Right cardiac atrium (tissue), 5 donors: Measurements from ENCODE around the gene GAS7. TPM values are rescaled to one million over a fixed set of nuclear protein-coding genes. Genes with fewer than 3 reads are reported as not detected.
A peak's percentile ranks its signal among the peaks of the same experiment; 100 is the strongest.

ENCODE experiments used
- ATAC-seq, 2 donors: fragments of 200-7000 bp; cut with Tn5 transposase; one replicate each; pipeline versions ENCODE4 v1.8.0 to v1.9.1; 2020; ENCODE audit warnings: moderate library complexity in 2 of 2, mild to moderate bottlenecking in 1 of 2
- DNase-seq, 3 donors: peaks; one replicate each; pipeline ENCODE4 v3.0.0-alpha.2; 2020
- H3K27ac ChIP-seq: one replicate; pipeline ENCODE4 v1.5.1; 2013; ENCODE audit warnings: mild to moderate bottlenecking, low read length, control low read depth, moderate library complexity
- H3K27me3 ChIP-seq: one replicate; pipeline ENCODE4 v1.6.1; 2013; ENCODE audit not compliant: control insufficient read depth, insufficient read depth
- H3K4me1 ChIP-seq: one replicate; pipeline ENCODE4 v1.6.1; 2013; ENCODE audit warnings: low read length; ENCODE audit not compliant: control insufficient read depth, insufficient read depth
- H3K4me3 ChIP-seq: one replicate; pipeline ENCODE4 v1.5.1; 2013; ENCODE audit warnings: low read length, control low read depth
- H3K9me3 ChIP-seq: one replicate; pipeline ENCODE4 v1.6.1; 2013; ENCODE audit warnings: low read length; ENCODE audit not compliant: control insufficient read depth
- WGBS: extraction: QIAGEN DNeasy Blood & Tissue Kit; methylation state at CpG from one replicate; pipeline ENCODE4 v1.1.7; 2013; 5-methylcytosine and 5-hydroxymethylcytosine counted together
- intact Hi-C, 4 donors: fragments of 100-400 bp; cut with DNase I; formaldehyde crosslinking; loops; one replicate each; pipeline versions ENCODE4 v1.11.0 to v1.14.0; 2022 to 2023
- polyA plus RNA-seq: library from polyadenylated mRNA; stranded (reverse); fragments of 200-250 nt; gene quantifications from one replicate; pipeline ENCODE4 v1.2.3, GENCODE V29; 2013
- total RNA-seq, 4 donors: library from RNA; stranded (reverse); fragmentation: NEBNext Ultra II Directional; extraction: Animal tissue kit (Norgen Biotek cat#: 25700); gene quantifications; one replicate each; pipeline ENCODE4 v1.2.1, GENCODE V29; 2021
- donor health status: healthy with polysubstance abuse.
- donor health status: DM: no; HTN: yes; CAD: no.
- donor health status: DM: no; HTN: no; CAD: no.
- donor health status: DM: no; HTN: yes; CAD: no; lungs with severe emphysema.
- donor health status: DM: yes; HTN: yes; CAD: no.

Gene GAS7
- total and polyA plus RNA-seq, 5 donors, result 40.3 to 200 (median 113) TPM

DNA sequence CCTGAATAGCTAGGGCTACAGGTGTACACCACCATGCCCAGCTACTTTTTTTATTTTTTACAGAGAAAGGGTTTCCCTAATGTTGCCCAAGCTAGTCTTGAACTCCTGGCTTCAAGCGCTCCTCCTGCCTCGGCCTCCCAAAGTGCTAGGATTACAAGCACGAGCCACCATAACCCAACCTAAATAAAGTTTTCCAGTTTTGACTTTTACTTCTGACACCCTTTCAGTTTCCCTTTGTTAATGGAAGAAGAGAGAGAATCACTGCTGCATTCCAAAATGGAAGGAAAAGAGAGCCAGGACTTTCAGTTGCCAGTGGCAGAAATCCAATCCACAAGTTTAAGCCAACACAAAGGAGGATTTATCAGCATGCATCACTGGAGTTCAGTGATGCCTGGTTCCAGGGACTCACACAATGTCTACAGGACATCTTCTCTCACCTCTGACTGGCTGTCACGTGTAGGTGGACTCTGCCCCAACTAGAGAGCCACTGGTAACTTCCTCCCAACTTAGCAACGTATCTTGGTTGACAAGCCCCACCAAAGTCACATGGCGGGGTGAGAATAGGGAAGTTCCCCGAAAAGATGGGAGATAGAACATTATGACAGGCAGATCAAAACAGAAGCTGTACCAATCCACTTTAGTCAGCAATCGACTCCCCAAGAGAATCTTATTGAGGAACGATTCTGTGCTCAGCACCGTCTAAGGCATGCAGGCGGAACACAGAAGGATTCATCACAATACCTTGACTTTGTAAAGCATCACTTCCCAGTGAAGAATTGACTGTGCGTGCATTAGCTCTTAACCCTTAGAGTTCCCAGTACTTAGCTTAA is 46.5 kb downstream of the GAS7 start:
- no peaks in the 10 kb centered on the region for H3K4me1 ChIP-seq
- whole genome bisulfite sequencing, result 61% methylated on average over 12 of the region's 12 CpGs
- peak in 1 of 3 donors; percentile 18 for DNase-seq
- H3K9me3 ChIP-seq, result no peaks in the 10 kb centered on the region
- ATAC-seq, result peak; percentile 30 to 49
- no peak overlapping the region for H3K27ac ChIP-seq
- H3K27me3 ChIP-seq, result no peaks in the 10 kb centered on the region
- no peak overlapping the region for H3K4me3 ChIP-seq
- intact Hi-C loops, result no loop called here

DNA sequence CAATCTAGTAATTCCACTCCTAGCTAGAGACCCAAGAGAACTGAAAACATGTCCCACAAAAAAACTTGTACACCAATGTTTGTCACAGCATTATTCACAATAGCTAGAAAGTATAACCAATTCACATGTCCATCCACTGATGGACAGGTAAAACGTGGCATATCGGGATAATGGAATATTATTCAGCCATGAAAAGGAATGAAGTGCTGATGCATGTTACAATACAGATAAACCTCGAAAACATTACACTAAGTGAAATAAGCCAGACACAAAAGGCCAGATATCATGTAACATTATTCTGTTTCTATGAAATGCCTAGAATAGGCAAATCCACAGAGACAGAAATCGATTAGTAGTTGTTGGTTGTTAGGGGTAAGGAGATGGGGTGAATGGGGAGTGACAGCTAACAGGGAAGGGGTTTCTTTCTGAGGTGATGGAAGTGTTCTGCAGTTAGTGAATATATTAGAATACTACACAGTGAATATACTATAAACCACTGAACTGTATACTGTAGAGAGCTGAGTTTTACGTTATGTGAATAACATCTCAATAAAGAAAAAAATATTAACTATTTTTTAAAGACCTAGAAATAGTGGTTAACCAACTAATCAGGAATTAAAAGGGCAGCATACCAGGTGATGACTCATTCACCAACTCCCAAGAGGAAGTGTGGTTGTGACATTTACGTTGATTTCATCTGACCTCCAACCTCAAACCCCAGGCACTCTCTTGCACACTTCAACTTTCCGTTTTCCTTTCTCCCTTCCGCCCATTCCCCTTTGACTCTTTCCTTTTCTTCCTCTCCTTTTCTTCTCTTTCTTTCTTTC is 48.6 kb downstream of the GAS7 start:
- intact Hi-C loops, result no loop called here
- peak in 1 of 2 donors; percentile 69 for ATAC-seq
- no peak for DNase-seq
- WGBS, result 65% methylated on average over 8 of the region's 8 CpGs
- no peak overlapping the region for H3K27ac ChIP-seq
- no peaks in the 10 kb centered on the region for H3K4me1 ChIP-seq
- H3K27me3 ChIP-seq, result no peaks in the 10 kb centered on the region
- H3K9me3 ChIP-seq, result no peaks in the 10 kb centered on the region
- no peak overlapping the region for H3K4me3 ChIP-seq

GRCh38 chr17:10147761-10148415 is 50.5 kb downstream of the GAS7 start:
- Histone ChIP-seq H3K4me3 (no peak overlapping the region), H3K27me3 (no peaks in the 10 kb centered on the region), H3K27ac (no peak overlapping the region), H3K4me1 (no peaks in the 10 kb centered on the region), H3K9me3 (no peaks in the 10 kb centered on the region)
- 79% methylated on average over 8 of the region's 8 CpGs for WGBS
- DNase-seq (no peak), ATAC-seq (no peak)
- intact Hi-C loops, result no loop called here

DNA sequence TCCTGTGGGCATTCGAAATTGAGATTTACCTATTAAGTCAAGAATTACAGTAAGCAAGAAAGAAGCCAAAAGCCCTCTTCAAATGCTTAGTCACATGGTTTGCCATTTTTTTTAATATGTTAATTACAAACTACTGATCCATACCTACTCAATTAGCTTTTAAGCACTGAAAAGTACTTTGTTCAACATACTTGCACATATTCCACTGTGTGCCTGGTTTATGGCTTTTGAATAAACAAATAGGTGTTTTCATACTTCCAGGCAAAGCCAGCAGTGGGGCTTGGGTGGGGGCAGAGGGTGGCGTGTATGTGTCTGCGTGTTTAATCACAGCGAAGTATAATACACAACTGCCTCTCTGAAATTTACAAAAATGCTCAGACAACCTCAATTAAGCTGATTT is 51.4 kb downstream of the GAS7 start:
- ATAC-seq, result no peak
- Histone ChIP-seq H3K27ac (no peak overlapping the region), H3K27me3 (no peaks in the 10 kb centered on the region), H3K9me3 (no peaks in the 10 kb centered on the region), H3K4me1 (no peaks in the 10 kb centered on the region), H3K4me3 (no peak overlapping the region)
- intact Hi-C loops, result no loop called here
- WGBS, result 87% methylated on average over 4 of the region's 4 CpGs
- DNase-seq, result no peak

DNA sequence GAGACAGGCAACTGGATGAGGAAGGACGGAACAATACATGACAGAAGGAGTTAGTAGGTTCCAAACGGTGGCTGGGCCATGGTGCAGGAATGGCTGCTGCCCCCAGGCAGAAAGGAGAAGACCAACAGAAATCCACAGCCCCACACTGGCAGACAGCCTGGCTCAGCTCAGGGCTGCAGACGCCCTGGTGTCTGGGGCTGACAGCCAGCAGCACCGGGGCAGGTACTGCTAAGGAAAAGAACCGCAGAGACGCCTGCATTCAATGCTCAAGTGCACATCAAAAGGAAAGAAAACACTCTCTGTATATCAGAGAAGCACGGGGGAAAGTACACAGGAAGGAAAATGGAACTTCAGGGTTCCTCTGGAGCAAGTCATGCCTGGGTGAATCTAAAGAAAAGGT is 53.4 kb downstream of the GAS7 start:
- Histone ChIP-seq H3K4me3 (no peak overlapping the region), H3K9me3 (no peaks in the 10 kb centered on the region), H3K4me1 (no peaks in the 10 kb centered on the region), H3K27me3 (no peaks in the 10 kb centered on the region), H3K27ac (no peak overlapping the region)
- intact Hi-C loops, result no loop called here
- no peak for DNase-seq
- WGBS, result 57% methylated on average over 7 of the region's 7 CpGs
- ATAC-seq, result peak; percentile 10 to 35

GRCh38 chr17:10144456-10144855 is 54.0 kb downstream of the GAS7 start:
- Histone ChIP-seq H3K4me1 (no peaks in the 10 kb centered on the region), H3K9me3 (no peaks in the 10 kb centered on the region), H3K4me3 (no peak overlapping the region), H3K27me3 (no peaks in the 10 kb centered on the region), H3K27ac (no peak overlapping the region)
- ATAC-seq, result no peak
- 91% methylated on average over 6 of the region's 6 CpGs for WGBS
- intact Hi-C loops, result no loop called here
- DNase-seq, result no peak

DNA sequence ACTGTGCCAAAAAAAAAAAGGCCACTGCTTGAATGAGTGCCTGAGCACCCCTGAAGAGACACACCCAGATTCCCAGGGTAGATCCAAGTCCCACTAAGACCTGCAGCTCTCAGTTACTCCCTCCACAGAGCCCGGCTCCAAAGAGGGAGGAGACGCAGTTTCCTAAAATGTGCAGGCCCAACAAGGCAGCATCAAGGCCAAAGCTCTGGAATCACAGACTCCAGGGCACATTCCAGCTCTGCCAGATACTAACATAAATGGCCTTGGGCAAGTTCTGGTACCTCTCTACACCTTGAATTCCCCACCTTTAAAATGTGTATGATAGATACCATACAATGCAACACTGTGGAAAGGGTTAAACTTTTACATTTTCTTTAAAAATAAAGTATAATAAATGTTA is 57.0 kb downstream of the GAS7 start:
- H3K27me3 ChIP-seq, result no peaks in the 10 kb centered on the region
- H3K4me3 ChIP-seq, result no peak overlapping the region
- ATAC-seq (no peak), DNase-seq (no peak)
- H3K4me1 ChIP-seq, result peaks cover 2% of the 10 kb centered on the region
- H3K9me3 ChIP-seq, result no peaks in the 10 kb centered on the region
- intact Hi-C loops, result no loop called here
- WGBS, result 93% methylated on average over 2 of the region's 2 CpGs
- H3K27ac ChIP-seq, result no peak overlapping the region

- Histone ChIP-seq H3K9me3 (no peaks in the 10 kb centered on the region), H3K27ac (no peak overlapping the region), H3K27me3 (no peaks in the 10 kb centered on the region), H3K4me1 (peaks cover 4% of the 10 kb centered on the region), H3K4me3 (no peak overlapping the region)
- DNase-seq (no peak), ATAC-seq (no peak)
- intact Hi-C loops, result no loop called here
- 79% methylated on average over 2 of the region's 2 CpGs for WGBS
These were observed 58.8 kb downstream of the GAS7 start for GRCh38 chr17:10139577-10139976.

DNA sequence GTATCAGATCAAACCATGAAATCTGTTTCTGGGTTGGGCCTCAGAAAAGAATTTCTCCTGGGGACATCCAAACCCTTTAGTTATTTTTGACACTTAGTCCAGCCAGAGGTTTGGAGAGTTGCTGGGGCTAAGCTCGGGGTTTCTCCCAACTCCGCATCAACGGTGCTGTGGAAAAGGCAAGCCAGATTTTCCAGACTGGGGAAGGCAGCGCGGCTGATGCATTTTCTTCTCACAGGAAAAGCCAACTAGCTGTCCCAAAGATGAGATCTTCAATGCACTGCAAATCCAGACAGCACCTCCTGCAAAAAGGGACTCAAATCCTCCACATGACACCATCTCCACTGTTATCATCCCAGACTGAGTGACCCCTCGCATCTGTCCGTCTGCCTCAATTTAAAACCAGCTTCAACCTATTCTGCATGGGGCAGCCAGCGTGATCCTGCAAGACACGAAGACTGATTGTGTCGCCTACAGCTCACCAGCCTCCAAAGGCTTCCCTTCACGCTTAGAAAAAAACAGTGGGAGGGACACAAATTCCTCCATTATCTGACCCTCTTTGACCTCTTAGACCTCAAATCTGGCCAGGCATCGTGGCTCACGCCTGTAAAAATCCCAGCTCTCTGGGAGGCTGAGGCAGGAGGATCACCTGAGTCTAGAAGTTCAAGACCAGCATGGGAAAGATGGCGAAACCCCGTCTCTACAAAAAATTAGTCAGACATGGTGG is 62.0 kb downstream of the GAS7 start:
- intact Hi-C loops, result no loop called here
- 58% methylated on average over 15 of the region's 15 CpGs for WGBS
- no peaks in the 10 kb centered on the region for H3K9me3 ChIP-seq

GRCh38 chr17:10135539-10136257 is 62.7 kb downstream of the GAS7 start:
- WGBS, result 37% methylated on average over 12 of the region's 12 CpGs
- Histone ChIP-seq H3K9me3 (no peaks in the 10 kb centered on the region), H3K4me3 (no peak overlapping the region), H3K27me3 (no peaks in the 10 kb centered on the region), H3K4me1 (peaks cover 4% of the 10 kb centered on the region), H3K27ac (no peak overlapping the region)
- ATAC-seq, result peak; percentile 48 to 70
- intact Hi-C loops, result no loop called here
- peak in 1 of 3 donors; percentile 40 for DNase-seq

More for the DNA sequence above, 62.0 kb downstream of the GAS7 start:
- no peaks in the 10 kb centered on the region for H3K27me3 ChIP-seq
- H3K4me1 ChIP-seq, result peaks cover 4% of the 10 kb centered on the region
- no peak overlapping the region for H3K4me3 ChIP-seq
- no peak overlapping the region for H3K27ac ChIP-seq
- no peak for DNase-seq
- ATAC-seq, result peak; percentile 49 to 60
